C4-2B (cell line): ENCODE data around the gene ACOT8.

ENCODE experiments used
- H3K27ac ChIP-seq: fragments of 450-650 bp; 2 replicates; pipeline ENCODE4 v1.5.1; 2017
- CTCF ChIP-seq: fragments of 450-650 bp; conservative IDR thresholded peaks from 2 replicates; pipeline ENCODE4 v1.5.1; 2017; ENCODE audit warnings: mild to moderate bottlenecking
- ZFX ChIP-seq: fragments of 450-650 bp; IDR thresholded peaks from 2 replicates; pipeline ENCODE4 v1.6.1; 2017

The ACOT8 gene

GRCh38 chr20:45860560-45861220 is 3.5 kb upstream of the ACOT8 start:
- TF ChIP-seq CTCF = no peak
- TF ChIP-seq ZFX = no peak
- H3K27ac ChIP-seq = no peak overlapping the region

GRCh38 chr20:45859916-45860315 is 2.7 kb upstream of the ACOT8 start:
- TF ChIP-seq ZFX = no peak
- no peak for TF ChIP-seq CTCF
- H3K27ac ChIP-seq = no peak overlapping the region

GRCh38 chr20:45857882-45858216 is 657 bp upstream of the ACOT8 start:
- TF ChIP-seq CTCF = no peak
- no peak for TF ChIP-seq ZFX
- H3K27ac ChIP-seq = peak overlapping the region; percentile 73

- TF ChIP-seq ZFX = no peak
- no peak for TF ChIP-seq CTCF
- no peak overlapping the region for H3K27ac ChIP-seq
Measured at GRCh38 chr20:45853484-45853883, 3.7 kb downstream of the ACOT8 start.

GRCh38 chr20:45852326-45852725 is 4.9 kb downstream of the ACOT8 start:
- TF ChIP-seq CTCF = no peak
- no peak for TF ChIP-seq ZFX
- H3K27ac ChIP-seq = no peak overlapping the region

- no peak for TF ChIP-seq ZFX
- no peak for TF ChIP-seq CTCF
- H3K27ac ChIP-seq = no peak overlapping the region
Measured at GRCh38 chr20:45851501-45851900, 5.7 kb downstream of the ACOT8 start.

GRCh38 chr20:45850926-45851325 is 6.3 kb downstream of the ACOT8 start:
- no peak overlapping the region for H3K27ac ChIP-seq
- TF ChIP-seq ZFX = no peak
- TF ChIP-seq CTCF = no peak
